Hair follicular keratinocyte (primary cell): ENCODE data around the gene TFB2M. TPM values are rescaled to one million over a fixed set of nuclear protein-coding genes. Genes with fewer than 3 reads are reported as not detected.

Experiments
- total RNA-seq: library from RNA; depleted of rRNA; stranded (reverse); fragments of >200 nt; gene quantifications from 2 replicates; pipeline ENCODE4 v1.2.3, GENCODE V29; 2015

The TFB2M gene, protein sequence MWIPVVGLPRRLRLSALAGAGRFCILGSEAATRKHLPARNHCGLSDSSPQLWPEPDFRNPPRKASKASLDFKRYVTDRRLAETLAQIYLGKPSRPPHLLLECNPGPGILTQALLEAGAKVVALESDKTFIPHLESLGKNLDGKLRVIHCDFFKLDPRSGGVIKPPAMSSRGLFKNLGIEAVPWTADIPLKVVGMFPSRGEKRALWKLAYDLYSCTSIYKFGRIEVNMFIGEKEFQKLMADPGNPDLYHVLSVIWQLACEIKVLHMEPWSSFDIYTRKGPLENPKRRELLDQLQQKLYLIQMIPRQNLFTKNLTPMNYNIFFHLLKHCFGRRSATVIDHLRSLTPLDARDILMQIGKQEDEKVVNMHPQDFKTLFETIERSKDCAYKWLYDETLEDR
- 11.2 and 17.3 TPM in 2 replicates for total RNA-seq

DNA sequence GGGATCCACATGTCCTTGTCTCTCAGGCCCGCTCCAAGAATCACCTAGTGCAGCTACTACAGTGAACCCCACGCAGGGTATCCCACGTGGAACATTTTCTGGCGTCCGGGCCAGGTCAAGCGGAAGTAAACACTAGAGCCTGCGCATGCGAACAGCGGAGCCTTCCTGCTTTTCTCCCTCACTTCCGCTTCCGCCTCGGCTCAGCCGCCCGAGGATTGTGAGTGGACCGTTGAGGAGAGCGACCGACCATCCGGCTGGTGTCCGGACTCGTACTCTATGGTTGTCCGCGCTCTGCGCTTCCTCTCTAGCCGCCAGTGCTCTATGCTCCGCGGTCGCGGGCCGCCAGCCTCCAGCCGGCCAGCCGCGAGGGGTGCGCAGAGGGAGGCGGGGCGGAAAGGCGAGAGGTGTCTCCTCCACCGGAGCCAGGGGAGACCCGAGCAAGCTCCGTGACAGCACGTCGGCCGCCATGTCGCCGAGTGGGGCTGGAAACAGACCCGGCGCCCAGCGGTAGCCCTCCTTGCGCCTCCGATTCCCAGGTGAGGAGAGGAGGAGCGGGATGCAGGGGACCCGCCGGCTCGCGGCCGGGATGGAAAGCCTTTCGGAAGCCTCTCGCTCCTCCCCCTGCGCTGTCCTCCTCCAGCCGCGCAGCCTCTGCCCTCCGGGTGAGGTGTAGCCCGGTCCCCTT, at the start of gene TFB2M, which contains the start of gene CNST:
TSS of gene TFB2M (minus strand) at position 134 of the 685 bp plus-strand sequence. CDS start at position 11, 123 bp downstream.
TSS of gene CNST (plus strand) at position 329 of the 685 bp plus-strand sequence. CDS start 25,107 bp downstream, outside the sequence.

DNA sequence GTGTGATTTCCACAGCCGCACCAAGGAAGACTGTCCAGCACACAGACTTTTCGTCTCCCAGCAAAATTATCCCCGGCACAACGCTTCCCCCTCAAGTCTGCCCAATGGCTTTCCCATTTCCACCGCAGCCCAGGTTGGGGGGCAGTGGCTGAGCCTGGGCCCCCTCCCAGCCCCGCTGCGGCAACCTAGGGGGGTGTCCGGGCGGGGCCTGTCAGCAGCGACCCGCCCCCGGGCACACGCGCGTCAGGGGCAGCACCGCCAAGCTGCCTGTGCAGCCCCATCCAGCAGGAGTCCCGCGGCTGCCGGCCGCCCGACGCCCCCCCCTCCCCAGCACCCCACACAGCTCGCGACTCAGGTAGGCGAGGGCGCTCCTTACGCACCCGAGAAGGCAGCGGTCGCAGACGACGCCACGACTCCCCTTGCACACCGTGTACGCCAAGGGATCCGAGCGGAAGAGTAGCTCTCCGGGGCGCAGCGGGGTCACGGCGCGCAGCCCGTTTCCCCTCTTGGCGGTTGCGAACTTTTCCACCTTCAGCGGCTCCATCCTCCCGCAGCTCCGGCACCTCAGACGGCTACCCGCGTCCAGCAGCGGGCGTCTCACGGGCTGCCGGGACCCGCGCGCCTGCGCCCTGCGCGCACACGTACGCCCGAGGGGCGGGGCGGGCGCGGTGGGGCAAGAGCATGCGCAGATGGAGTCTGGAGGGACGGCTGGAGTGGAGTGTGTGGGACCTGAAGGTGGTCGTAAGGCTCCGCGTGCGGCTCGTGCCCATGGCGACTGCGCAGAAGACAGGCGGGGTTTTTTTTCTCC, 59.2 kb downstream of the TFB2M start, which contains the start of gene SMYD3:
TSS of gene SMYD3 (minus strand) at position 606 of the 808 bp plus-strand sequence.

Other genes starting within 250 kb of the TFB2M start
- gene SMYD3, start 59.0 kb downstream of the TFB2M start, total RNA-seq: 11.6 and 18.7 TPM in 2 replicates
- 4.9 and 5.6 TPM in 2 replicates for gene CNST, start 195 bp upstream of the TFB2M start, total RNA-seq
- 4.2 and 4.7 TPM in 2 replicates for gene SCCPDH, start 158.1 kb upstream of the TFB2M start, total RNA-seq